SHP77 treated with DMSO at 0.1 percent for 48 hours (cell line): ENCODE results near the gene KAT8.

Experiments used
- DNase-seq: peaks from one replicate; lab custom pipeline; 2025; lab: John Stamatoyannopoulos, UW

The KAT8 gene

DNA sequence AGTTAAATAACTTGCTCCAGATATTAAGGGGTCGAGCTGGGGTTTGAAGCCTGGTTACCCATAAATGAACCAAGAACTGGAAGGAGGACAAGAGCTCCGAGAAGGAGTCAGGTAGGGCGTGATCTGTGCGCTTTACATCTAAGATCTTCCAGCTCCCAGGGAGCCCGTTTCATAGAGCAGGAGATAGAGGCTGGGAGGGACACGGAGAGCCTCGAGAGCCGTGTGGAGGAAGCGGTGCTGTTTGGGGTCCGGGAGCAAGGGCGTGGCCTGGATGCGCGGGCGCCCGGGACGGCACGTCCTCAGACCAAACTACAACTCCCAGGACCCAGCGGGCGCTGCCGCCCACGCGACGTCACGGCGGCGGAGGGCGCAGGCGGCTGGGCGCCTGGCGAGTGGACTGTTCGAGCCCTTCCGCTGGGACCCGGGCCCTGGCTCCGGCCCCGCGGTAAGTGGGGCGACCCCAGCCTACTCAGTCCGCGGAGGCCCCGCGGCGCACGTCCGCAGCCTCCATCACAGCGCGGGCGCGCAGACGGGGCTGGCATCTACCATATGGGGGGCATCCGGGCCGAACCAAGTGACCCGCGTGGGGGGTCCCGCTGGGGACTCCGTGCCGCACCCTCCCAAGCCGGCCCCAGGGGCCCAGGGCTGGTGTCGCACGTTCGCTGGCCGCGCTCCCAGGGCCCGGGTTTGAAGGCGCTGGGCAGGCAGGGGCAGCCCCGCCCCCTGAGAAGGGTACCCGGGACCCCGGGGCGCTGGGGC lies 9.2 kb upstream of the KAT8 start, which contains the start of gene BCKDK:
TSS of gene BCKDK (plus strand) at position 352 of the 759 bp plus-strand sequence. CDS start 838 bp downstream, outside the sequence.
- DNase-seq: peak; percentile 45

- DNase-seq: no peak
These were observed 8.5 kb upstream of the KAT8 start for GRCh38 chr16:31108794-31109558.

DNA sequence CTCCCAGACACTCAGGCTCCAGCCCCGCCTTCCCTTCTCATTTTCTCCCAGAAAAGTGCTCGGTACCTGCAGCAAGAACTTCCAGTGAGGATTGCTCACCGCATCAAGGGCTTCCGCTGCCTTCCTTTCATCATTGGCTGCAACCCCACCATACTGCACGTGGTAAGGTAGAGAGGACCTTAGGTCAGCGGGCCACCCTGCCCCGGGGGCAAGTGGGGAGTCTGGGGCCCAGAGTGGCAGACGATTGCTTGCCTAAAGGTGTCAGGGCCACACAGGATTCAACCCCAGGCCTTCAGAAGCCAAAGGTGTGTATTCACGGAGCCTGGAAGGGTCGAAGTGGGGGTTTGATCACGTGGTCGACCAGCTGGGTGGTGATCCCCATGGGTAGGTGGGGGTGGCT lies 7.8 kb upstream of the KAT8 start:
- DNase-seq: no peak

DNA sequence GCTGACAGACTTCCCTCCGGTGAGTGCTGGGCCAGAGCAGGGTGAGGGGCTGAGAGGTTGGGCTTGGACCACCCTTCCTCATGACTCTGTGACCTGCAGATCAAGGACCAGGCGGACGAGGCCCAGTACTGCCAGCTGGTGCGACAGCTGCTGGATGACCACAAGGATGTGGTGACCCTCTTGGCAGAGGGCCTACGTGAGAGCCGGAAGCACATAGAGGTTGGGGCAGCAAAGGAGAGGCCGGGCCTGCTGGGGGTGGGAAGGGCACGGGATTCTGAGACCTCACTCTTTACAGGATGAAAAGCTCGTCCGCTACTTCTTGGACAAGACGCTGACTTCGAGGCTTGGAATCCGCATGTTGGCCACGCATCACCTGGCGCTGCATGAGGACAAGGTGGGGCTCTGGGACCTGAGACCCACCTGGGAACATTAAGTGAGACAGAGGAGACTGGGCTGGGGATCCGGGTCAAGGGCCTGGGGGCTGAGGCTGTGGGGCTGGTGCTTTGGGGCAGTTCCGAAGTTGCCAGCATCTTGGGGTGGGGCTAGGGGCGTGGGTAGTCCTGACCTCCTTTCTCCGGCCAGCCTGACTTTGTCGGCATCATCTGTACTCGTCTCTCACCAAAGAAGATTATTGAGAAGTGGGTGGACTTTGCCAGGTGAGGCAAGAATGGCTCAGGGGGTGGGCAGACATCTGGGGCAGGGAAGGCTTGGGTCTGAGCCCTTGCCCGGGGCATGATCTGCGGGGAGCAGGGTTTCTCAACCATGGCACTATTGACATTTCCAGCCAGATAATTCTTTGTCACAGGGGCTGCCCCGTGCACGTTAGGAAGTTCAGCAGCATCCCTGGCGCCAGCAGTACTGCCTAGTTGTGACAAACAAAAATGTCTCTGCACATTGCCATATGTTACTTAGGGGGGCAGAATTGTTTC lies 7.1 kb upstream of the KAT8 start:
- DNase-seq: no peak

DNA sequence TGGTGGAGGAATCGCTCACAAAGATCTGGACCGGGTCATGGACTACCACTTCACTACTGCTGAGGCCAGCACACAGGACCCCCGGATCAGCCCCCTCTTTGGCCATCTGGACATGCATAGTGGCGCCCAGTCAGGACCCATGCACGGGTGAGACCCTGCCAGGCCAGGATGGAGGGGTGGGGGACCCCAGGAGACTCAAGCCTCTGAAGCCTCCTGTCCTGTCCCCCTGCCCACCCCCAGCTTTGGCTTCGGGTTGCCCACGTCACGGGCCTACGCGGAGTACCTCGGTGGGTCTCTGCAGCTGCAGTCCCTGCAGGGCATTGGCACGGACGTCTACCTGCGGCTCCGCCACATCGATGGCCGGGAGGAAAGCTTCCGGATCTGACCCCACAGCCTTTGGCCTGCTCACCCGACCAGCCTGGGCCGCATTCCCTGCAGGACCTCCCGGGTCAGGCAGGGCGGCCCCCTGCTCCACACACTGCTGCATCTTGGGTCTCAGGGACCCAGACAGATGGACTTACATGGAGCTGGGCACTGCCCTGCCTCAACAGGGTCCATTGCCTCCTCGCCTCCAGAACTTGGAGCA lies 5.5 kb upstream of the KAT8 start:
- no peak for DNase-seq

GRCh38 chr16:31112711-31113110 lies 4.8 kb upstream of the KAT8 start:
- DNase-seq: no peak

- no peak for DNase-seq
These were observed 4.0 kb upstream of the KAT8 start for GRCh38 chr16:31113121-31114120.

DNA sequence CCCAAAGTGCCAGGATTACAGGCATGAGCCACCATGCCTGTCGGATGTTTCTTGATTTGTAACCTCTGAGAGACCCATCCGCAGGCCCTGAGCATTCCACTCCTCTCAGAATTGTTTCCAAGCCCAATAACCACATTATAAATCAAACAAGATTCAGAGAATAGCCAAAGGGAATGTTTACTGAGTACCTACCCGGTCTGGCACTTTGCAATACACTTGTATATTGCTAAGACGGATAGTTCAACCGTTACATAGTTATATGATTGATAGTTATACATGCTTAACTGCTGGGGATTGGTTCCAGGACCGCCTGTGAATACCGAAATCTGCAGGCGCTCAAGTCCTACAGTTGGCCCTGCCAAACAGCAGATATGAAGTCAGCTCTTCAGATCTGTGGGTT lies 3.0 kb upstream of the KAT8 start:
- no peak for DNase-seq

- no peak for DNase-seq
These were observed 1.0 kb downstream of the KAT8 start for GRCh38 chr16:31118223-31119155.

- DNase-seq: no peak
These were observed 2.7 kb downstream of the KAT8 start for GRCh38 chr16:31120129-31120528.

GRCh38 chr16:31125844-31126243 lies 8.4 kb downstream of the KAT8 start:
- DNase-seq: no peak

GRCh38 chr16:31127182-31127581 lies 9.7 kb downstream of the KAT8 start:
- DNase-seq: no peak

DNA sequence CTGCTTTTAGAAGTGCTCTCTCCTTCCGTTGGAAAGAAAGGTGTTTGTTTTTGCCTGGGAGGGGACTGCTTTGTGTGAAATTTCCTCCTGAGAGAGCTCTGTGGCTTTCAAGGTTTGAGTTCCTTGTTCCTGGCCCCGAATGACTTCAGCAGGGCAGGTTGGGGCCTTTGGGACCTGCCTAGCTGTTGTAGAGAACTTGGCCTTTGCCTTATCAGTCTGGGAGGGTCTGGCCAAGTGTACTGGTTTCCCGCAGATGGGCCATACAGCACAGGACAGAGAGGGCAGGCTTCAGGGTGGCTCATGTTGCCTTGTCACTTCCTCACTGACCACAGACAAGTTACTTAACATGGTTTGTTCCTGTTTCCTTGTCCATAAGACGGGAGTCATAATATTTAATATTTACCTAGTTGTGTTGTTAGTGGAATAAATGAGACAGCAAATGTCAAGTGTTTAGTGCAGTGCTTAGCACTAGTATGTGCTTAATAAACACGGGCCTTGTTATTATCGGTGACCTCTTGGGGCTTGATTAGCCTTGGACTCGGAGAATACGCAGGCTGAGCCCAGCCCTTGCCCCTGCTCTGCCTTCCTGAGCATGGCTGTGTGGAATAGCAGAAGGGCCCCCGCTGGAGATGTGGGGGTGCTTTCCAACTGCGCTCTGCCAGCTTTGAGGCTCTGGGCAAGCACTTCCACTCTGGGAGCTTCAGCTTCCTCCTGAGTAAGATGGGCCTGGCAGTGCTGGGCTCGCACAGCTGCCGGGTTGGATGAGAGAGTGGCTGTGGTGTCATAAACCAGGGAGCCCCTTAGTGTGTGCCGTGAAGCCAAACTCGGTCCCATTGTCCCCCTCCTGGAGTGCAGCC lies 11.5 kb downstream of the KAT8 start:
- DNase-seq: no peak

GRCh38 chr16:31129568-31130335 lies 12.3 kb downstream of the KAT8 start:
- DNase-seq: no peak

DNA sequence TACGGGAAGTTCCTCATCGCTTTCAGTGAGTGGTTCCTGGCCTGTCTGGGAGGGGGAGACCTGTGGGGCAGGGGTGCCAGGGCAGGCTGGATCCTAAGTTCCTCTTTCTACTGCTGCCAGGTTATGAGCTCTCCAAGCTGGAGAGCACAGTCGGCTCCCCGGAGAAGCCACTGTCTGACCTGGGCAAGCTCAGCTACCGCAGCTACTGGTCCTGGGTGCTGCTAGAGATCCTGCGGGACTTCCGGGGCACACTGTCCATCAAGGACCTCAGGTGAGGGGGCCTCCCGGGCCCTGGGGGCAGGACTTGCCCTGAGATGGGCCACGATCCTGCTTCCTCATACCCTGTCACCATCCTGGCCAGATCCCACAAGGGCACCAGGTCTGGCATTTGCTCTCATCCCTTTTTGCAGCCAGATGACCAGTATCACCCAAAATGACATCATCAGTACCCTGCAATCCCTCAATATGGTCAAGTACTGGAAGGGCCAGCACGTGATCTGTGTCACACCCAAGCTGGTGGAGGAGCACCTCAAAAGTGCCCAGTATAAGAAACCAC lies 12.9 kb downstream of the KAT8 start:
- DNase-seq: no peak

GRCh38 chr16:31130899-31131298 lies 13.4 kb downstream of the KAT8 start:
- DNase-seq: no peak

GRCh38 chr16:31131416-31131815 lies 14.0 kb downstream of the KAT8 start:
- DNase-seq: no peak
